Measurements from ENCODE around the gene SLC12A3. TPM values are rescaled to one million over a fixed set of nuclear protein-coding genes. Genes with fewer than 3 reads are reported as not detected.

Gene SLC12A3
- polyA plus RNA-seq, 3 donors, result 15.8 to 32.0 (median 27.7) TPM

Other genes with a start within 250 kb of the SLC12A3 start
- gene MT1E, start 239.4 kb upstream of the SLC12A3 start, polyA plus RNA-seq (ENCODE audit: insufficient read length in 3 of 3), result 10 to 100 TPM; 18.0 to 44.4 (median 23.6) TPM
- gene MT1M, start 232.5 kb upstream of the SLC12A3 start, polyA plus RNA-seq (ENCODE audit: insufficient read length in 3 of 3), result under 1 TPM in 1 of 3 donors, not detected in 2; 0.26 TPM
- not detected for gene MT1A, start 226.5 kb upstream of the SLC12A3 start, polyA plus RNA-seq (ENCODE audit: insufficient read length in 3 of 3)
- not detected for gene MT1B, start 213.3 kb upstream of the SLC12A3 start, polyA plus RNA-seq (ENCODE audit: insufficient read length in 3 of 3)
- gene MT1F, start 207.2 kb upstream of the SLC12A3 start, polyA plus RNA-seq (ENCODE audit: insufficient read length in 3 of 3), result 10 to 100 TPM; 53.1 to 66.4 (median 65.7) TPM
- gene MT1G, start 197.1 kb upstream of the SLC12A3 start, polyA plus RNA-seq (ENCODE audit: insufficient read length in 3 of 3), result 10 to 100 TPM; 30.1 to 89.3 (median 51.8) TPM
- gene MT1H, start 195.4 kb upstream of the SLC12A3 start, polyA plus RNA-seq (ENCODE audit: insufficient read length in 3 of 3), result 10 to 100 TPM in 2 of 3 donors, 1 to 10 TPM in 1; 5.8 to 27.8 (median 18.4) TPM
- gene MT1X, start 182.7 kb upstream of the SLC12A3 start, polyA plus RNA-seq (ENCODE audit: insufficient read length in 3 of 3), result 10 to 100 TPM; 23.6 to 30.3 (median 28.1) TPM
- 10 to 100 TPM; 84.3 to 96.6 (median 89.1) TPM for gene NUP93, start 135.1 kb upstream of the SLC12A3 start, polyA plus RNA-seq (ENCODE audit: insufficient read length in 3 of 3)
- gene HERPUD1, start 66.9 kb downstream of the SLC12A3 start, polyA plus RNA-seq (ENCODE audit: insufficient read length in 3 of 3), result 100 to 1,000 TPM; 104 to 129 (median 108) TPM
- 10 to 100 TPM; 10.2 to 12.1 (median 10.5) TPM for gene CETP, start 96.7 kb downstream of the SLC12A3 start, polyA plus RNA-seq (ENCODE audit: insufficient read length in 3 of 3)
- gene NLRC5, start 124.3 kb downstream of the SLC12A3 start, polyA plus RNA-seq (ENCODE audit: insufficient read length in 3 of 3), result 1 to 10 TPM; 1.8 to 4.3 (median 3.5) TPM
- 10 to 100 TPM; 35.1 to 40.3 (median 36.4) TPM for gene CPNE2, start 227.4 kb downstream of the SLC12A3 start, polyA plus RNA-seq (ENCODE audit: insufficient read length in 3 of 3)

All from renal pelvis (tissue), 3 donors.